DOHH2 (cell line): ENCODE data around the gene MCM6.

ENCODE experiments used
- CTCF ChIP-seq: fragments of 200-600 bp; sonication (generic); IDR thresholded peaks from one replicate; pipeline ENCODE4 v1.5.1; 2014; ENCODE audit warnings: antibody characterized with exemption, mild to moderate bottlenecking, low read depth, low read length; ENCODE audit not compliant: poor library complexity, severe bottlenecking
- EZH2phosphoT487 ChIP-seq: fragments of 200-600 bp; sonication (generic); IDR thresholded peaks from 2 replicates; pipeline ENCODE4 v1.6.1; 2017; ENCODE audit warnings: borderline replicate concordance, mild to moderate bottlenecking, antibody characterized with exemption, low read length, moderate library complexity, mixed read lengths

GRCh38 chr2:135890835-135891234, 14.6 kb upstream of the MCM6 start:
- TF ChIP-seq CTCF (no peak), EZH2phosphoT487 (no peak)
